Subcutaneous adipose tissue (tissue), 4 donors: ENCODE results near the gene CRYGS. TPM values are rescaled to one million over a fixed set of nuclear protein-coding genes. Genes with fewer than 3 reads are reported as not detected.

Source experiments
- CTCF ChIP-seq: fragments of 450-650 bp; IDR thresholded peaks from one replicate; pipeline ENCODE4 v1.5.1; 2016; ENCODE audit warnings: low read depth, mild to moderate bottlenecking, control low read depth, antibody characterized with exemption, moderate library complexity
- total RNA-seq, 4 donors: library from RNA; depleted of rRNA; stranded (reverse); fragments of >200 nt; gene quantifications; one replicate each; pipeline ENCODE4 v1.1.0, GENCODE V29; 2016

Gene CRYGS
- total RNA-seq, 4 donors from 2014 or later = 2.3 to 7.9 (median 5.8) TPM

GRCh38 chr3:186493525-186494255 is 50.5 kb downstream of the CRYGS start:
- no peak for TF ChIP-seq CTCF

- no peak for TF ChIP-seq CTCF
Observed at GRCh38 chr3:186492385-186492984, 51.7 kb downstream of the CRYGS start.

- TF ChIP-seq CTCF = no peak
Observed at GRCh38 chr3:186489507-186489906, 54.7 kb downstream of the CRYGS start.

Other genes with a start within 250 kb of the CRYGS start
- 1 to 10 TPM in 3 of 4 donors, under 1 TPM in 1; 0.49 to 3.1 (median 1.8) TPM for gene DGKG, start 182.1 kb downstream of the CRYGS start, total RNA-seq
- gene TBCCD1, start 23.0 kb upstream of the CRYGS start, total RNA-seq = 10 to 100 TPM; 10.1 to 14.3 (median 12.3) TPM
- gene DNAJB11, start 26.3 kb upstream of the CRYGS start, total RNA-seq = 10 to 100 TPM; 28.1 to 38.2 (median 31.7) TPM
- gene AHSG, start 68.7 kb upstream of the CRYGS start, total RNA-seq = not detected
- gene FETUB, start 96.0 kb upstream of the CRYGS start, total RNA-seq = not detected
- gene HRG, start 121.6 kb upstream of the CRYGS start, total RNA-seq = not detected
- gene KNG1, start 173.0 kb upstream of the CRYGS start, total RNA-seq = not detected
- gene EIF4A2, start 239.2 kb upstream of the CRYGS start, total RNA-seq = 100 to 1,000 TPM; 320 to 423 (median 376) TPM